Ascending aorta (tissue), 2 donors: ENCODE data around the gene PRKAG2. TPM values are rescaled to one million over a fixed set of nuclear protein-coding genes. Genes with fewer than 3 reads are reported as not detected.

Source experiments
- DNase-seq, 2 donors: peaks; one replicate each; pipeline ENCODE4 v3.0.0-alpha.2; 2019; ENCODE audit warnings: low spot score in 2 of 2
- H3K27ac ChIP-seq, 2 donors: fragments of 200-600 bp; sonication (generic); one replicate each; pipeline ENCODE4 v1.5.1; 2016 to 2017; ENCODE audit warnings: mild to moderate bottlenecking in 1 of 2
- H3K27me3 ChIP-seq: fragments of 200-600 bp; sonication (generic); one replicate; pipeline ENCODE4 v1.5.1; 2017
- H3K36me3 ChIP-seq, 2 donors: fragments of 200-600 bp; sonication (generic); one replicate each; pipeline ENCODE4 v1.5.1; 2016
- H3K4me1 ChIP-seq, 2 donors: fragments of 200-600 bp; sonication (generic); one replicate each; pipeline ENCODE4 v1.5.1; 2016 to 2017; ENCODE audit warnings: mild to moderate bottlenecking in 1 of 2
- H3K4me3 ChIP-seq, 2 donors: fragments of 200-600 bp; sonication (generic); one replicate each; pipeline ENCODE4 v1.5.1; 2016 to 2017; ENCODE audit warnings: mild to moderate bottlenecking in 1 of 2
- H3K9me3 ChIP-seq, 2 donors: fragments of 200-600 bp; sonication (generic); one replicate each; pipeline ENCODE4 v1.5.1; 2016
- CTCF ChIP-seq, 3 experiments: fragments of 200-600 bp in 2 of 3; fragments of 450-650 bp in 1 of 3; sonication (generic) in 2 of 3; IDR thresholded peaks; one replicate each; pipeline ENCODE4 v1.5.1; 2016 to 2019; ENCODE audit warnings: antibody characterized with exemption in 3 of 3, mild to moderate bottlenecking in 1 of 3, moderate library complexity in 1 of 3
- intact Hi-C: fragments of 100-400 bp; cut with DNase I; formaldehyde crosslinking; loops from one replicate; pipeline ENCODE4 v1.15.1; 2023
- total RNA-seq: library from RNA; depleted of rRNA; stranded (reverse); fragments of >200 nt; gene quantifications from one replicate; pipeline ENCODE4 v1.1.0, GENCODE V29; 2016

PRKAG2 gene
- total RNA-seq, 1 donor from 2014 or later = 26.7 TPM

- Histone ChIP-seq H3K36me3 (no peaks in the 10 kb centered on the region), H3K27me3 (no peaks in the 10 kb centered on the region), H3K4me3 (no peak overlapping the region), H3K4me1 (no peaks in the 10 kb centered on the region), H3K9me3 (no peaks in the 10 kb centered on the region), H3K27ac (no peak overlapping the region)
- no peak for DNase-seq
- TF ChIP-seq CTCF (IDR thresholded peaks at IDR 0.05) = no peak
- intact Hi-C loops = no loop called here
Measured at GRCh38 chr7:151813445-151813844, 63.5 kb downstream of the PRKAG2 start.

GRCh38 chr7:151812967-151813366, 63.9 kb downstream of the PRKAG2 start:
- Histone ChIP-seq H3K4me3 (no peak overlapping the region), H3K9me3 (no peaks in the 10 kb centered on the region), H3K27ac (no peak overlapping the region), H3K36me3 (no peaks in the 10 kb centered on the region), H3K27me3 (no peaks in the 10 kb centered on the region), H3K4me1 (no peaks in the 10 kb centered on the region)
- no peak for TF ChIP-seq CTCF (IDR thresholded peaks at IDR 0.05)
- intact Hi-C loops = no loop called here
- no peak for DNase-seq

GRCh38 chr7:151810441-151811232, 66.3 kb downstream of the PRKAG2 start:
- Histone ChIP-seq H3K27ac (no peak overlapping the region), H3K27me3 (no peaks in the 10 kb centered on the region), H3K4me1 (no peaks in the 10 kb centered on the region), H3K4me3 (no peak overlapping the region), H3K36me3 (no peaks in the 10 kb centered on the region), H3K9me3 (no peaks in the 10 kb centered on the region)
- TF ChIP-seq CTCF (IDR thresholded peaks at IDR 0.05) = no peak
- intact Hi-C loops = no loop called here
- DNase-seq = no peak

GRCh38 chr7:151809864-151810170, 67.1 kb downstream of the PRKAG2 start:
- no peak for TF ChIP-seq CTCF (IDR thresholded peaks at IDR 0.05)
- H3K4me3 ChIP-seq = no peak overlapping the region
- H3K27ac ChIP-seq = no peak overlapping the region
- intact Hi-C loops = no loop called here
- DNase-seq = no peak
- H3K4me1 ChIP-seq = no peaks in the 10 kb centered on the region
- no peaks in the 10 kb centered on the region for H3K9me3 ChIP-seq
- H3K36me3 ChIP-seq = no peaks in the 10 kb centered on the region
- H3K27me3 ChIP-seq = no peaks in the 10 kb centered on the region

GRCh38 chr7:151809146-151809863, 67.6 kb downstream of the PRKAG2 start:
- DNase-seq = no peak
- intact Hi-C loops = no loop called here
- H3K27me3 ChIP-seq = no peaks in the 10 kb centered on the region
- H3K9me3 ChIP-seq = no peaks in the 10 kb centered on the region
- no peak overlapping the region for H3K27ac ChIP-seq
- no peak for TF ChIP-seq CTCF (IDR thresholded peaks at IDR 0.05)
- H3K4me3 ChIP-seq = no peak overlapping the region
- no peaks in the 10 kb centered on the region for H3K4me1 ChIP-seq
- no peaks in the 10 kb centered on the region for H3K36me3 ChIP-seq
